AG04450 (cell line): ENCODE data around the gene KRTAP5-3. TPM values are rescaled to one million over a fixed set of nuclear protein-coding genes. Genes with fewer than 3 reads are reported as not detected.

Experiments
- CTCF ChIA-PET: fragments of 300-600, 350-600 bp; formaldehyde crosslinking; extraction: SDS; loops from one replicate; lab custom pipeline; 2022; ENCODE audit warnings: antibody characterized with exemption, inconsistent platforms; lab: Charles Lee
- POLR2A ChIA-PET: fragments of 350-600 bp; formaldehyde crosslinking; extraction: SDS; loops from one replicate; lab custom pipeline; 2021; ENCODE audit warnings: antibody characterized with exemption, inconsistent platforms; lab: Yijun Ruan, JAX
- DNase-seq: peaks from one replicate; pipeline ENCODE4 v3.0.0-alpha.2; 2011; ENCODE audit warnings: low read depth, low spot score
- H3K27ac ChIP-seq: one replicate; pipeline ENCODE4 v1.5.1; 2012; ENCODE audit warnings: low read depth, low read length, control low read depth
- H3K27me3 ChIP-seq: one replicate; pipeline ENCODE4 v1.6.0; 2012; ENCODE audit warnings: low read length; ENCODE audit not compliant: control insufficient read depth, insufficient read depth
- H3K4me3 ChIP-seq: 2 replicates; pipeline ENCODE4 v1.5.1; 2011; ENCODE audit warnings: mild to moderate bottlenecking, low read depth, low read length, control low read depth
- H3K9me3 ChIP-seq: 2 replicates; pipeline ENCODE4 v1.5.1; 2012; ENCODE audit warnings: low read length; ENCODE audit not compliant: control insufficient read depth, insufficient read depth
- polyA plus RNA-seq: library from polyadenylated mRNA; depleted of rRNA; stranded (reverse); fragments of >200 nt; gene quantifications from 2 replicates; pipeline ENCODE4 v1.2.3, GENCODE V29; 2011
- TF ChIP-seq, protein P1 (sequence below): IDR thresholded peaks from 2 replicates; pipeline ENCODE4 v1.5.1; 2011; ENCODE audit warnings: low read depth, low read length, control low read depth, inconsistent platforms

KRTAP5-3 gene
- polyA plus RNA-seq, 1 experiment = not detected

DNA sequence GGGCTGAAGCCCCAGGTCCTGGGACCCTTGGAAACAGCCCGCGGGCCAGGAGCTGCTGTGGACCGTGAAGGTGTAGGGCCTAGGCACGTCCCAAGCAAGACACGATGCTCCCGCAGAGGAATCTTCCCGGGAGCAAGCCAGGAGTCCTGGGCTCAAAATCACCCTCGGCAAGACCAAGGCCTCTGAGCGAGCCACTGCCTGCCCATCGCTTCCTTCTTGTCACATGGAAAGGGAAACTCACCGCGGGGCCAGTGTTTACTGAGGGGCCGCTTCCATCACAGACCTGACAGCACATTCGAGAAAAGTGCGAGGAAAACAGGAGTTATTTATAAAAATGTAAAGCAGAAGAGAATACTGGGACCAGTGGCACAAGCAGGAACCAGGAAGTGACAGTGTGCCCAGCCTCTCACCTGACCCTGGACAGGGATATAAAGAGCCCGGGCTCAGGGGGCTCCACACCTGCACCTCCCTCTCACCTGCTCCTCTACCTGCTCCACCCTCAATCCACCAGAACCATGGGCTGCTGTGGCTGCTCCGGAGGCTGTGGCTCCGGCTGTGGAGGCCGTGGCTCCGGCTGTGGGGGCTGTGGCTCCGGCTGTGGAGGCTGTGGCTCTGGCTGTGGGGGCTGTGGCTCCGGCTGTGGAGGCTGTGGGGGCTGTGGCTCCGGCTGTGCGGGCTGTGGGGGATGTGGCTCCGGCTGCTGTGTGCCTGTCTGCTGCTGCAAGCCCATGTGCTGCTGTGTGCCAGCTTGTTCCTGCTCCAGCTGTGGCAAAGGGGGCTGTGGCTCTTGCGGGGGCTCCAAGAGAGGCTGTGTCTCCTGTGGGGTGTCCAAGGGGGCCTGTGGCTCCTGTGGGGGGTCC lies 21.3 kb upstream of the KRTAP5-3 start, which contains the start of gene KRTAP5-5:
KRTAP5-5 (plus strand) TSS at position 450 of the 860 bp plus-strand sequence; CDS start at position 516, 66 bp downstream.
- no peak for DNase-seq
- Histone ChIP-seq H3K27me3 (peaks cover 56% of the 10 kb centered on the region), H3K4me3 (no peak within 1 kb of the TSS), H3K9me3 (no peaks in the 10 kb centered on the region), H3K27ac (no peak within 1 kb of the TSS)
- ChIA-PET CTCF (interaction anchor here (1.0 to 2.9 kb wide), 4 partner anchors 10 to 83 kb away, joined by 3 to 15 read pairs (median 6); no protein-coding TSS in a partner anchor), POLR2A (no interaction called here)
- TF ChIP-seq, protein P1, sequence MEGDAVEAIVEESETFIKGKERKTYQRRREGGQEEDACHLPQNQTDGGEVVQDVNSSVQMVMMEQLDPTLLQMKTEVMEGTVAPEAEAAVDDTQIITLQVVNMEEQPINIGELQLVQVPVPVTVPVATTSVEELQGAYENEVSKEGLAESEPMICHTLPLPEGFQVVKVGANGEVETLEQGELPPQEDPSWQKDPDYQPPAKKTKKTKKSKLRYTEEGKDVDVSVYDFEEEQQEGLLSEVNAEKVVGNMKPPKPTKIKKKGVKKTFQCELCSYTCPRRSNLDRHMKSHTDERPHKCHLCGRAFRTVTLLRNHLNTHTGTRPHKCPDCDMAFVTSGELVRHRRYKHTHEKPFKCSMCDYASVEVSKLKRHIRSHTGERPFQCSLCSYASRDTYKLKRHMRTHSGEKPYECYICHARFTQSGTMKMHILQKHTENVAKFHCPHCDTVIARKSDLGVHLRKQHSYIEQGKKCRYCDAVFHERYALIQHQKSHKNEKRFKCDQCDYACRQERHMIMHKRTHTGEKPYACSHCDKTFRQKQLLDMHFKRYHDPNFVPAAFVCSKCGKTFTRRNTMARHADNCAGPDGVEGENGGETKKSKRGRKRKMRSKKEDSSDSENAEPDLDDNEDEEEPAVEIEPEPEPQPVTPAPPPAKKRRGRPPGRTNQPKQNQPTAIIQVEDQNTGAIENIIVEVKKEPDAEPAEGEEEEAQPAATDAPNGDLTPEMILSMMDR = no peak

DNA sequence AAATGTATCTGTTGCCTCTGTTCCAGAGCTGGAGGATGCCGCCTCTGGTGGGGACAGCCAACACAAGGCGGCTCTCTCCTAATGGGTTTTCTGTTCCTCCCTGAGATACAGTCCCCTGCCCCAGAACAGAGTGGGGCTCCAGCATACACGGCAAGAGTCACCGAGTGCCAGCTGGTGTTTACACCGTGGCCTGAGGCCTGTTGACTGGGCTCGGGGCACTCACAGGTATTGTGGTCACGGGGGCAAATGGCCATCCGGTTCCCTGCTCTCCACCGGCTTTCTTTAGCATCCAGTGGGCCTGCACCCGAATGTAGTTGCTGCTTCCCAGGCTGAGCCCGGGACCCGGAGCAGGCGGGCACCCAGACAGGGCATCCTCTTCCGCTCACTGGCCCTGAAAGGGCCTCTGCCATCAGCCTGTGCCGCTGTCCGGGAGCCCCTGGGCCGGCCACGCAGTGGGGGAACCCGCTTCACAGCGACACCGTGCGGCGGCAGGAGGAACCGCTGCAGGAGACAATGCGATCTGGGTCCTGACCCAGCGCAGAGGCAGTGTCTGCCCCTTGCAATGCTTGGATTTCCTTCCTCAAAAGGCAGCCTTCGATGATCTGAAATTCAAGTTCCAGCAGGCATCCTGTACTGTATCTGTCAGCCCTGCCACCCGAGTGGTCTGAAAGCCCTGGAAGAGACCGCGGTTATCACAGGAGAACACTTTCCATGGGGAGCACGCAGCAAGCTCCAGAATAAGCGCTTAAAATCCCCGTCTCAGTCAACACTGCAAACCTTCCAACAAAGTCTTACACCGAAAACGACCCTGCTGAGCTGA lies 20.5 kb upstream of the KRTAP5-3 start:
- DNase-seq = no peak
- Histone ChIP-seq H3K9me3 (no peaks in the 10 kb centered on the region), H3K27me3 (peaks cover 57% of the 10 kb centered on the region), H3K27ac (no peak overlapping the region), H3K4me3 (no peak overlapping the region)
- POLR2A ChIA-PET = no interaction called here
- CTCF ChIA-PET = interaction anchor here (1.0 to 2.9 kb wide), 6 partner anchors 10 to 82 kb away, joined by 3 to 15 read pairs (median 6); no protein-coding TSS in a partner anchor
- TF ChIP-seq, protein P1 = peak; percentile 86

DNA sequence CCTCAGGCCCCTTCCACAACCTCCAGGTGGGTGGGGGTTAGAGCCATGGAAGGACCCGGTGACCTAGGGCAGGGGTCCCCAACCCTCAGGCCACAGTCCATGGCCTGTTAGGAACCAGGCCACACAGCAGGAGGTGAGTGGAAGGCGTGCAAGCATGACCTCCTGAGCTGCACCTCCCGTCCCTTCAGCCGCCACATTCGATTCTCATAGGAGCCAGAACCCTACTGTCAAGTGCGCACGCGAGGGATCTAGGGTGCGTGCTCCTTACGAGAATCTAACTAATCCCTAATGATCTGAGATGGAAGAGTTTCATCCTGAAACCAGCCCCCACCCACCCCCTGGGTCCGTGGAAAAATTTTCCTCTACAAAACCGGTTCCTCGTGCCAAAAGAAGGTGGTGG lies 17.3 kb upstream of the KRTAP5-3 start:
- no peak overlapping the region for H3K27ac ChIP-seq
- DNase-seq = no peak
- peaks cover 42% of the 10 kb centered on the region for H3K27me3 ChIP-seq
- TF ChIP-seq, protein P1 = no peak
- POLR2A ChIA-PET = no interaction called here
- CTCF ChIA-PET = interaction anchor here (0.7 to 1.2 kb wide), 2 partner anchors 27 to 79 kb away, joined by 3 read pairs; no protein-coding TSS in a partner anchor
- no peaks in the 10 kb centered on the region for H3K9me3 ChIP-seq
- H3K4me3 ChIP-seq = no peak overlapping the region

DNA sequence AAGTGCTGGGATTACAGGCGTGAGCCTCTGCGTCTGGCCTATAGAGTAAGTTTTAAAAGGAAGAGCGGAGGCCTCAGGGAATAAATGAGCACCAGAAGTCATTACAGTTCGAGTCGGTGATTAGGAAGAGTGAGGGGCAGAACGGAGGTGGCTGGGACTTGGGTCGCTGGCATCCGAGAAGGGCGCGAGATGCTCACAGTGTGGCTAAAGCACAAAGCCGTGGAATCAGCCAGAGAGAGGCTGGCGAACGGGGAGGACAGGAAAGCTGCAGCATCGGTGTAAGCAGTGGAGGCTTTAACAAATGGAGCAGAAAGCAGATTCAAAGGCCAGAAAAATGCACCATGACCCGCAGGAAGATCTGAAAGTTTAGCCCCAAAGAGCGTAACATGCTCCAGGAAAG lies 16.4 kb upstream of the KRTAP5-3 start:
- H3K4me3 ChIP-seq = no peak overlapping the region
- no peak for DNase-seq
- H3K27me3 ChIP-seq = peaks cover 39% of the 10 kb centered on the region
- H3K27ac ChIP-seq = no peak overlapping the region
- ChIA-PET POLR2A (no interaction called here), CTCF (interaction anchor here (1.0 to 1.1 kb wide), 2 partner anchors 29 to 78 kb away, joined by 3 to 4 read pairs; no protein-coding TSS in a partner anchor)
- no peaks in the 10 kb centered on the region for H3K9me3 ChIP-seq
- TF ChIP-seq, protein P1 = no peak
